SKM-1 (cell line): ENCODE results near the gene TENT5C.
"Not testable (repeated sequence)": the region's sequence is repeated elsewhere in the genome, so short reads cannot be mapped to it uniquely, and the experiment has no call there.

Source experiments
- DNase-seq: peaks from one replicate; lab custom pipeline; 2025; ENCODE audit not compliant: unreplicated experiment; lab: John Stamatoyannopoulos, UW

The TENT5C gene

DNA sequence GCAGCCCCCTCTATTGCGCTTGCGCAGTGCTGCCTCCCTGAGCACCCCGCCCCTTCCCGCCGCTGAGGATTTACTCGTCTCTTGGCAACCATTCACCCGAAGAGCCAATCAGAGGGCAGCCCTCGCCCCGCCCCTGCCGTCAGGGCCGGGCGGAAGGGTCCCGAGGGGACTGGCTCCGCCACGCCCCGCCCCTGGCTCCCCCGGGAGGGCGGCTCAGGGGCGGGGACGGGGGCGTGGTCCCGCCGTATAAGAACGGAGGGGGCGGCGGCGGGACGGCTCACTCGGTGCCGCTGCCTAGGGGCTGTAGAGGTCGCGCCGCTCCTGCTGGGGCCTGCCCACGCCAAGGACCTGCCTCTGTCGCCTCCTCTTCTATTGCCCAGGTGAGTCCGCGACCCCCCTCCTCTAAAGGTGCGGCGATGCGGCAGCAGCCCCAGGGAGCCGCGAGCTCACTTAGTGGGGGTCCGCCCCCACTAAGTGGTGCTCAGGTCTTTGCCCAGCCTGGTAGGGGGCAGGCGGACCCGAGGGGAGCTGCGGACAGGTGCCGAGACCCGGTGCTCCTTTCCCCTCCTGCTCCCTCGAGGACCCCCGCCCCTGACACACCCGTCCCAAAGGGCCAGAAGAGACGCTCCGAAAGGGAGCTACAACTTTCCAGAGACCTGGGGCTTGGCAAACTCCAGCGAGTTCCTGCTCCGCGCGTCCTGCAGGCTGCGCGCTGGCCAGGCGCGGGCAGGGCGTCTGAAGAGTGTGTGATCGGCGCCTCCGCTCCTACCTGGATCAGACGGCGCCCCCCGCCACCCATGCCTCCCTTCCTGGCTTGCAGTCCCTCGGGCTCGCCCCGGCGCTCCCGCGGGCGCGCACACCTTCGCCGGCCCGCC, at the start of gene TENT5C:
Gene TENT5C (plus strand): TSS at position 275 of the 875 bp plus-strand sequence. CDS start 16,821 bp downstream, outside the sequence.
- peak; percentile 93 for DNase-seq

- peak; percentile 16 for DNase-seq
Observed at GRCh38 chr1:117556341-117556740, 49.5 kb upstream of the TENT5C start.

GRCh38 chr1:117556976-117557375, 48.9 kb upstream of the TENT5C start:
- DNase-seq: no peak

DNA sequence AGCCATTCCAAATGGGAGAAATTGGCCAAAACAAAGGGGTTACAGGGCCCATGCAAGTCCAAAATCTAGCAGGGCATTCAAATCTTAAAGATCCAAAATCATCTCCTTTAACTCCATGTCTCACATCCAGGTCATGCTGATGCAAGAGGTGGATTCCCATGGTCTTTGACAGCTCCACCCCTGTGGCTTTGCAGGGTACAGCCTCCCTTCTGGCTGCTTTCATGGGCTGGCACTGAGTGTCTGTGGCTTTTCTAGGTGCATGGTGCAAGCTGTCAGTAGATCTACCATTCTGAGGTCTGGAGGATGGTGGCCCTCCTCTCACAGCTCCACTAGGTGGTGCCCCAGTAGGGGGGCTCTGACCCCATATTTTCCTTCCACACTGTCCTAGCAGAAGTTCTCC, 47.4 kb upstream of the TENT5C start:
- DNase-seq: not testable (repeated sequence)

- DNase-seq: no peak
Observed at GRCh38 chr1:117559139-117559538, 46.7 kb upstream of the TENT5C start.

GRCh38 chr1:117559985-117560384, 45.9 kb upstream of the TENT5C start:
- no peak for DNase-seq

DNA sequence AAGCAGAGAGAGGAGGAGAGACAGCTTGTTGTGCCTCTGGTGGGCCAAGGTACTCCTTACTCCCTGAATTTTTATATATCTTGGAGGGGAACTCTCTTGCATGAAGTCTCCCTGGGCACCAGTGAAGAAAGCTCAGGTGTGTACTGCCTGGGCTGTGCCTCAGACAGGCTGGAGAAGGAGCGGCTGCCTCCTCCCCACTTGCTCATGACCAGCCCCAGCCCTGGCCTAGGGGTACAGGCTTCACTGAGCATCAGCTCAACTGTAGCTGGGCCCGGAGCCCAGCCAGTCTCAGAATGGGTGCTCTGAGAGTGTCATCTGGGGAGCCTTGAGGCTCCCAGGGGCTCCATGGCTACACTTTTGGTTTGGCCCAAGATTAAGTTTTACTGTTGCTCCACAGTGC, 44.8 kb upstream of the TENT5C start:
- no peak for DNase-seq

- no peak for DNase-seq
Observed at GRCh38 chr1:117561551-117561950, 44.3 kb upstream of the TENT5C start.

DNA sequence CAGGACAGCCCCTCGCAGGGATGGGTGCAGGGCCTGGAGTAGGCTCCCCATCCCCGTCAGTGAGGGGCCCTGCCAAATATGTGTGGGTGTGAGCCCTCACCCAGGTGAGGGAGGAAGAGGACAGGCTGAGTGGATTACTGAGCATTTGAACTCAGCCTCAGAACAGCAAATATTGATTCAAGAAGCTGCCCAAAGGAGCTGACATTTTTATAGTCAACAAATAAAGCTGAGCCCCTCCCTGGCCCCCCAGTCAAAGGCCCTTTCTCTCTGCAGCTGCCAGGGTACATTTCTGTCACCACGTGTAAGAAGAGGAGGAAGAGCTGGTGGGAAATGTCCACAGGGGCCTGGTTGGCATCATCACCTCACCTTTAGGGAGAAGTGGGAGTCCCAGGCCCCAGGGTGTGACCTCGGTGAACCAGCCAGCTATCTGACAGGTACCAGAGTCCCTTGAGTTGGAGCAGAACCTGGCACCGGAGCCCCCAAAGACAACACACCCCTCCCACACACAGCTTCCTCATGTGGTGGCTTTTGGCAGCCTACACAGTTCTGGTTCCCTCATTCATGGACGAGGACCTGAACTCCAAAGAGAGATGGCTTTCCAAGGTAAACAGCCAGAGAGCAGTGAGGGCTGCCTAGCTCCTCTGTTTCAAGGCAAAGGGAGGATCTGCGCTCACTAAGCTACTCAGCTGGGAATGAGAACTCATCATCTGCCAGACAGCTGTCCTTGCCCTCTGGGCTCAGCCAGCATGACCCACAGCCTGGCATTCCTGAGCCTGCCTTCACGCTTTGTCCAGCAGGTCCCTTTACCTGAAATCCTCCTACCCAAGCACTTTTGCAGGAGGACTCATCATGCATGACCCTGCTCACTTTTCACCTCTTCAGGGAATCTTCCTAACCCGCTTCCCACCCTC, 43.0 kb upstream of the TENT5C start:
- no peak for DNase-seq

GRCh38 chr1:117563492-117563875, 42.4 kb upstream of the TENT5C start:
- no peak for DNase-seq

DNA sequence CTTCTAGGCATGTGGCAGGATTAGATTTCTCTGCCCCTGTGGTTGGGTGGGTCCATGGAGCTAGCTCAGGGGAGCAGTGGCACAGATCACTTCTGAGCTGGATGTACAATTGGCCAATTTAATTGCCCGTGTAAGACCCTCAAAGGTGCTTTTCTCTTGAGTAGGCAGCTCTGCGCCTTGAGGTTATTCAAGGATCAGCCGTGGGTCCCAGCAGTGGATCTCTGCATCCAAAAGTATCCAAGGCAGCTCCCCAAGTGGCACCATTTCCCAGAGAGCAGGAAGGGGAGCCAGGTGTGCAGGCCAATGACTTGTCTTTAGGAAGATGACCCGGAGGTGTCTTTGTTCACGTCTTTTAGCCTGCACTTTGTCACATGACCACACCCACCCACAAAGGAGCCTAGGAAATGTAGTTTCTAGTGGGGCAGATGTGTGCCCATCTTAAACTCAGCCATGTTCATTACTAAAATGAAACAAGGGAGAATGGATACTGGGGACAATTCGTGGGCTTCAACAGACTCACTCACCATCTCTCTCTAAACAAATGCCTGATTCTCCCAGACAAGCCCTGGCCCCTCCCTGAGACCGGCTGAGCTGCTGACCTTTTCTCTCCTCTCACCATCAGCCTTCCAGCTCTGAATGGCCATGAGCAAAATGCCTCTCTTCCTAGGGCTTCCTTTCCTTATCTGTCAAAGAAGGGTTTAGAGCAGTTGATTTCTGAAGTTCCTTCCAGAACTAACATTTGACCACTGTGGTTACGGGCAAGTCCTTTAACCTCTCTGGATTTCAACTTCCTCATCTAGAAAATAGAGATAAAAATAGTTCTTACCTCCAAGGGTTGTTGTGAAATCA, 41.4 kb upstream of the TENT5C start:
- DNase-seq: peak; percentile 67

GRCh38 chr1:117565076-117565556, 40.7 kb upstream of the TENT5C start:
- no peak for DNase-seq

- no peak for DNase-seq
Observed at GRCh38 chr1:117565745-117566455, 39.9 kb upstream of the TENT5C start.

DNA sequence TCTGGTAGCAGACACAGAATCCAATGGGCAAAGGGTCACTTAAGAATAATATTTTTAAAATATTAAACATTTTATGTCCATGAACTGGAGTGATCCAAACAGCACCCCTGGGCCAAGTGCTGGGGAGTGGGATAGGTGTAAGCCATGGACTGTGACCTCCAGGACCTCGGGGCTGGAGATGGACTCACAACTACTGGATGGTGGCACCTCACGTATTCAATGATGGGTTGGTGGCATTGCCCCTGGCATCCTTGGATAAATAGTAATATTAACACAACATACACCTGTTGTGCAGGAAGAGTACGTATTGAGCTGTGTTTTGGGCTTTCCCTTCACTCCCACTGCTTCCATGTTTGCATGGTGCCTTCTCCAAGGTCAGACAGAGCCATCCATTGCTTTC, 39.3 kb upstream of the TENT5C start:
- no peak for DNase-seq

GRCh38 chr1:117567435-117567834, 38.4 kb upstream of the TENT5C start:
- DNase-seq: no peak

- DNase-seq: no peak
Observed at GRCh38 chr1:117567976-117568375, 37.9 kb upstream of the TENT5C start.

DNA sequence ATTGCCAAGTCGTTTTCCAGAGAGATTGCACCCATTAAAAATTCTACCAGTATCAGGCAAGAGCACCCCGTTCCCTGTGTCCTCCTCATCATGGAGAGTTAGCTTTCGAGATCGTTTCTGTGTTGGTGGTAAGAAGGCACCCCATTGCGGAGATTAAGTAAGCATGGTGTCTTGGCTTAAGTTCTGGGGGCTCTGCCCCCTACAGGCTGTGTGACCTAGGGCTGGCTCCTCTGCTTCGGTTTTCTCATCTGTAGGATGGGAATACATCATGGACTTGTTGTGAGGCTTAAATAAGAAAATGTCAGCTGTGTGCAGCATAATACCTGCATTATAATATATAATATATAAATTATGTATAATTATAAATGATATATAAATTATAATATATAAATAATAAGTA, 36.8 kb upstream of the TENT5C start:
- DNase-seq: no peak

DNA sequence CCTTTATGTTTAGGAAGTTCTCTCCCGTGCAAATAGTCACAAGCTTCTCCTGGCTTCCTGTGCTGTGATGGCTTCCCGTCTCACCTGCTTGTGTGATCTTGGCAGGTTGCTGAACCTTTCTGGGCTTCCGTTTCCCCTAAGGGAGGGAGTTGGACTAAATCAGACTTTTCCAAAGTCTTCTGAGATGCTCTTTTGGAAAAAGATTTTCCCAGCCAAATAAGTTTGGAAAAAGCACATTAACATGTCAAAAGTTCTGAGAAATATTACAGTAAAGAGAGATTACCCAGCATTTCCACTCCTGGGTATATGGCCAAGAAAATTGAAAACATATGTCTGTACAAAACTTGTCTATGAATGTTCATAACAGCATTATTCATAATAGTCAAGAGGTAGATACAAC, 36.0 kb upstream of the TENT5C start:
- no peak for DNase-seq

DNA sequence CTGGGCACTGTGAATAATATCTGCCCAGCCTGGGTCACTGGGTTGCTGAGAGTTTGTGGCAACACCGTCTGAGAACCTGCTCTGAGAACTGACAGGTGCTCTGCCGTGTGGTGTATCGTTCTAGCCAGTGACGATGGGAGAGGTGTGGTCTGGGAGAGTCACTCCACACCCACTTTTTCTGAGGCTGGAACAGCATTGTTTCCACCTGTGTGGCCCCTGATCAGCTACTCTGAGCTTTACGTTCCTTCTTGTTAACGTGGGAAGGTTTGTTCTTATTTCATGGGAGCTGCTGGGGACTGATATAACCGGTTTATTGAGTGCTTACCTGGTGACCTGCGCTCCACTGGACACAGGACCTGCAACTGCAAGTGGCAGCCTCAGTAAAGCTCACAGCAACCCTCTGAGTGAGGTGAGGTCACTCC, 34.8 kb upstream of the TENT5C start:
- DNase-seq: no peak

- DNase-seq: no peak
Observed at GRCh38 chr1:117571496-117571895, 34.4 kb upstream of the TENT5C start.
